Muscle of leg (tissue), 11 donors: ENCODE measurements around the gene MAP3K8. TPM values are rescaled to one million over a fixed set of nuclear protein-coding genes. Genes with fewer than 3 reads are reported as not detected.
"Not testable (repeated sequence)": the region's sequence is repeated elsewhere in the genome, so short reads cannot be mapped to it uniquely, and the experiment has no call there.

Source experiments
- DNase-seq: peaks from one replicate; pipeline ENCODE4 v3.0.0; 2013
- H3K27ac ChIP-seq: one replicate; pipeline ENCODE4 v1.5.1; 2013; ENCODE audit warnings: mild to moderate bottlenecking, low read length, control low read depth
- H3K27me3 ChIP-seq: one replicate; pipeline ENCODE4 v1.6.1; 2013; ENCODE audit warnings: low read length; ENCODE audit not compliant: control insufficient read depth, insufficient read depth
- H3K36me3 ChIP-seq: one replicate; pipeline ENCODE4 v1.6.1; 2013; ENCODE audit warnings: low read length; ENCODE audit not compliant: control insufficient read depth, insufficient read depth
- H3K4me1 ChIP-seq: one replicate; pipeline ENCODE4 v1.6.1; 2013; ENCODE audit warnings: low read length; ENCODE audit not compliant: control insufficient read depth, insufficient read depth
- H3K4me3 ChIP-seq: one replicate; pipeline ENCODE4 v1.5.1; 2013; ENCODE audit warnings: low read length, control low read depth
- H3K9me3 ChIP-seq: replicated peaks from 2 replicates; pipeline ENCODE4 v1.6.1; 2013; ENCODE audit warnings: low read depth, low read length; ENCODE audit not compliant: control insufficient read depth
- WGBS: methylation state at CpG from one replicate; pipeline ENCODE4 v1.1.5; 2013; ENCODE audit warnings: missing lambda C conversion rate; ENCODE audit not compliant: insufficient coverage; 5-methylcytosine and 5-hydroxymethylcytosine counted together
- polyA plus RNA-seq, 8 donors: library from polyadenylated mRNA; unstranded; fragments of 120-200 nt; gene quantifications; one replicate each; pipeline versions ENCODE4 v1.2.1 to v1.2.3, GENCODE V29; 2013; ENCODE audit warnings: inconsistent platforms in 1 of 8, low replicate concordance in 1 of 8; ENCODE audit not compliant: insufficient read length in 8 of 8, insufficient read depth in 1 of 8
- total RNA-seq: library from RNA; stranded (reverse); fragments of 120-200 nt; gene quantifications from one replicate; pipeline ENCODE4 v1.2.4, GENCODE V29; 2013

MAP3K8 gene
- total and polyA plus RNA-seq, 9 donors = 2.0 to 5.0 (median 3.5) TPM

DNA sequence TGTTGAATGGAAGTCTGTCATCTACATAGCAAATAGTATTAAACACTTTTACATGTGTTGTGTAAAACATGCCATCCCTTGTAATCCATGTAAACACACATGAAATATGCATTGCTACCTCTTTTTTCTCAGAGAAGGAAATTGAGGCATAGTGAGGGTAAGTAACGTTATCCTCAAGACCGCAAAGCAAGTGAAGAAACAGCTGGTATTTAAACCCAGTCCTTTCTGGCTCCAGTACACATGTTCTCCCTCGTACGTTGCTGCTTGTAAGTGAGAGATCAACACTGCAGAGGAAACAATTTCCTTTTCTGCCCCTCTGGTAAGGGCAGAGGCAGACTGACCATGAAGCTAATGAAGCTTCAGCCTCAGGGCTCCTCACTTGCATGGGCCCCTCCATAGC is 28.5 kb downstream of the MAP3K8 start:
- DNase-seq = peak; percentile 10
- Histone ChIP-seq H3K27ac (no peak overlapping the region), H3K36me3 (peaks cover 25% of the 10 kb centered on the region), H3K4me3 (no peak overlapping the region), H3K4me1 (no peaks in the 10 kb centered on the region), H3K27me3 (no peaks in the 10 kb centered on the region), H3K9me3 (no peaks in the 10 kb centered on the region)
- WGBS = 55% methylated on average over 2 of the region's 4 CpGs

DNA sequence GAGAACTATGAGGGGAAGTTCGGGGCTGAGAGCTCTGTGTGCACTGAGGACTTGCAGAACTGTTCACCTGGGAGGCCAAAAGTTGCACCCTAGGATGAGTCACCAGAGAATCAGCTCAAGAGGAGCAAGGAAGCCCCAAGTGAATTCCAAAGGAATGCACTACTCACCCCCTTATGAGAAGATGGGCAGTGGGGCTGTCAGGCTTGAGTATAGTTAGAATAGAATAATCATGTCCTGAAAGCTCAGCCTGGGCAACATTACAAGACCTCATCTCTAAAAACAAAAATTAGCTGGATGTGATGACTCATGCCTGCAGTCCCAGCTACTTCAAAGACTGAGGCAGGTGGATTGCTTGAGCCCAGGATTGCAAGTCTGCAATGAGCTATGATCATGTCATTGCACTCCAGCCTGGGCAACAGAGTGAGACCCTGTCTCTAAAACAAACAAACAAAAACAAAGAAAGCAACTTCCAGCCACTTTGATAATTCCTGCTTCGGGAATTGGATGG is 30.0 kb downstream of the MAP3K8 start:
- H3K9me3 ChIP-seq = no peaks in the 10 kb centered on the region
- DNase-seq = peak; percentile 22

DNA sequence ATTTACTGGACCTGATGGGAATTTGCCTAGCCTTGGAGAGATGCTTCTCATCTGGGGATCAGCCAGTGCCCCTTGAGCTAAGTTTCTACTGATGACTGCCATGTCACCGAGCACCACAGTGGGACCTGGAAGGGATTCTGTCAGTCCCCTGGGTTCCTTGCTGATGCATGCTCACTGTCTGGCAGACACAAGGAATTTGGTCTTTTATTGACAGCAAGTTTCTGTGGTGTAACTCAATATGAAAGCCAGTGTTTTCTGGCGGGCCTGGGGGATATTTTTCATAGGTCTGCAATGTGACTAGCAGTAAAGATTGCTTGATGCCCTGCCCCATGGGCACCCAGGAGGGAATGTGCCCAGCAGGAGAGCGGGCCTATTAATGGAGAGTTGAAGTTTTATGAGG is 30.7 kb downstream of the MAP3K8 start:
- WGBS = 39% methylated on average over 2 of the region's 3 CpGs
- Histone ChIP-seq H3K4me3 (no peak overlapping the region), H3K36me3 (peaks cover 12% of the 10 kb centered on the region), H3K27me3 (no peaks in the 10 kb centered on the region), H3K9me3 (no peaks in the 10 kb centered on the region), H3K4me1 (no peaks in the 10 kb centered on the region), H3K27ac (no peak overlapping the region)
- DNase-seq = peak; percentile 7

More for the DNA sequence above, 30.0 kb downstream of the MAP3K8 start:
- 53% methylated on average over 1 of the region's 2 CpGs for WGBS
- Histone ChIP-seq H3K36me3 (peaks cover 13% of the 10 kb centered on the region), H3K27me3 (no peaks in the 10 kb centered on the region), H3K4me3 (no peak overlapping the region), H3K27ac (no peak overlapping the region), H3K4me1 (no peaks in the 10 kb centered on the region)

DNA sequence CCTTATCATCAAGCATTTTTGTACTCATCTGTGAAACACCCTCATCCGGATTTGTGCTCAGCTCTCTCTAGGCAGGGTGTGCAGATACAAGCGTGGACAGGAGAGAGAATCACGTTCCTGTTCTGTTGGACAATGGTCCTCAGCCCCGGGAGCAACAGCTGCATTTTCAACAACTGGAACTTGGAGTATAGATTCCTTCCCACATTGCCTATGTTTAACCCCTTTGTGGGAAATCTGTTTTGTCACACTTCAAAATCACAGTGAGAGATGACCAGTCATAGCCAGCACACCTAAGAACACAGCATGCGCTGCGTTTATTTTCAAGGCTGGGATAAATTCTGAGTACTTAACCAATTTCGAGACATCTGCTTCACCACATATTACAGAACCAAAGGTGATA is 32.5 kb downstream of the MAP3K8 start:
- Histone ChIP-seq H3K4me1 (no peaks in the 10 kb centered on the region), H3K36me3 (peaks cover 2% of the 10 kb centered on the region), H3K27ac (no peak overlapping the region), H3K27me3 (no peaks in the 10 kb centered on the region), H3K9me3 (no peaks in the 10 kb centered on the region), H3K4me3 (no peak overlapping the region)
- DNase-seq = no peak
- WGBS = 20% methylated on average over 2 of the region's 7 CpGs

DNA sequence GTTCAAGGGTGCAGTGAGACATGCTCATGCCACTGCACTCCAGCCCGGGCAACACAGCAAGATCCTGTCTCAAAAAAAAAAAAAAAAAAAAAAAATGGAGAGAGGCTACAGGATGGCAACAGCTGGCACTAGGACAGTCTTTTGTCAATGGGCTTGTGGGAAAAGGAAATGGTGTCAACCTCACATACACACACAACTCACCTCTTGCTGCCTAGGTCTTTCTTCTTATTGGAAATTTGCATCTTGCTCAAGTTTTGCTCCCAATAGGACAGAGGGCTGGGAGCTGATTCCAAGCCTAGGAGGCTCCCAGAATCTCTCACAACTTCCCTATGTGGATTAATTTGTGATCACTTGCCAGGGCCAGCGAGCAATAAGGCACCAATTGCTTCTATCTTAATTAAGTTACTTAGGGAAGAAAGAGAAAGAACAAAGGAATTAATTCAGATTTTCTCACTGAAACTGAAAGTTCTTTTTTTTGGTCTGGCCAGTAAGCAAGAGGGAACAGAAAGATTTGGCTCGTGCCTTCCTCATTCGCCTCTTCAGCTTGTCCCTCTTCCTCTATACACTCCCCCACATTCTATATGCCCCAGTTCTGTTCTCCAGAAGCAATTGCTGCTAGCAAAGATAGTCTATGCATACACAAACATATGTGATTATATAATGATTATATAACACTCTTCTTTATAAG is 33.8 kb downstream of the MAP3K8 start:
- H3K4me3 ChIP-seq = no peak overlapping the region

DNA sequence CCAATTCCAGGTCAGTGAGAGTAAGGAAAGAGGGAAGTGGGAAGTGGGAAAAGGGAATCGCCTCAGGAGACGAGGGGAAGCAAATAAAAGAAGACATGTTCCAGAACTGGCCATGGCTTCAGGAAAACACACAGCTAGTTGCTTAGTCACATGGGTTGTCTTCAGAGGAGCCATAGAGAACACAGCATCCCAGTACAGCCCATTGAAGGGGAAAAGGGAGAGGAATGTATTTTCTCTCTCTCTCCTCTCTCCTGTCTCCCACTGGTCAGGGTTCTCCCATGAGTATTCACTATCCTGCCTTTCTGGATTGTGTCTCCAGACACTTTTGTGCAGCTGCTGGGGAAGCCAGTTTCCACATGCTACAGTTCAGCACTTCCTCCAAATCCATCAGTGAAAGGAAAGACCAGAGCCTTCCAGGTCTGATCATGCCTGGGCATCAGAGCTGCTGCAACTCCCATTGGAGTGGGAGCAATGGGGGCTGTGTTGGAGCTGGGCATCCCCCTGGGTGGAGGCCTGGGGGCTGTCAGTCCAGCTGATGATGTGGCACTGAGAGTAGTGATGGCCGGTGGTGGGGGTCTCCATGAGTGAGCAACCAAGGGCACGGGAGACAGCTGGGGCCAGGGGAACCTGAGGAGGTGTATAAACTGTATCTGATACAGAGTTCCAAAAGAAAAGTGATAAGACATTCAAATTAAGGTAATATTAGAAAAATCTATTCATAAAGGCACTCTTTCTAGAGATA is 38.6 kb downstream of the MAP3K8 start:
- no peak overlapping the region for H3K4me3 ChIP-seq
- no peaks in the 10 kb centered on the region for H3K27me3 ChIP-seq
- no peak overlapping the region for H3K27ac ChIP-seq
- no peaks in the 10 kb centered on the region for H3K36me3 ChIP-seq
- no peaks in the 10 kb centered on the region for H3K4me1 ChIP-seq
- WGBS = 65% methylated on average over 3 of the region's 4 CpGs
- no peak for DNase-seq
- H3K9me3 ChIP-seq = no peaks in the 10 kb centered on the region

More for the DNA sequence above, 33.8 kb downstream of the MAP3K8 start:
- WGBS = 67% methylated on average over 1 of the region's 4 CpGs
- no peaks in the 10 kb centered on the region for H3K9me3 ChIP-seq
- DNase-seq = peak; percentile 44
- no peaks in the 10 kb centered on the region for H3K36me3 ChIP-seq
- no peak overlapping the region for H3K27ac ChIP-seq
- H3K27me3 ChIP-seq = no peaks in the 10 kb centered on the region
- no peaks in the 10 kb centered on the region for H3K4me1 ChIP-seq

DNA sequence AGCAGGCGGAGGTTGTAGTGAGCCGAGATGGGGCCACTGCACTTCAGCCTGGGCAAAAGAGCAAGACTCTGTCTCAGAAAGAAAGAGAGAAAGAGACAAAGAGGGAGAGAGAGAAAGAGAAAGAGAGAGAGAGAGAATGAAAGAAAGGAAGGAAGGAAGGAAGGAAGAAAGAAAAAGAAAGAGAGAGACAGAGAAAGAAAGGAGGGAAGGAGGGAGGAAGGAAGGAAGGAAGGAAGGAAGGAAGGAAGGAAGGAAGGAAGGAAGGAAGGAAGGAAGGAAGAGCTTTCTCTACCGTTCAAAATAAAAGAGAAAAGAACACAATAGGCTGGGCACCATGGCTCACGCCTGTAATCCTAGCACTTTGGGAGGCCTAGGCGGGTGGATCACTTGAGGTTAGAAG is 41.5 kb downstream of the MAP3K8 start:
- not testable (repeated sequence) for H3K4me1 ChIP-seq, H3K27ac ChIP-seq, H3K4me3 ChIP-seq, DNase-seq, H3K9me3 ChIP-seq, H3K36me3 ChIP-seq, H3K27me3 ChIP-seq
- WGBS = 78% methylated on average over 4 of the region's 5 CpGs

DNA sequence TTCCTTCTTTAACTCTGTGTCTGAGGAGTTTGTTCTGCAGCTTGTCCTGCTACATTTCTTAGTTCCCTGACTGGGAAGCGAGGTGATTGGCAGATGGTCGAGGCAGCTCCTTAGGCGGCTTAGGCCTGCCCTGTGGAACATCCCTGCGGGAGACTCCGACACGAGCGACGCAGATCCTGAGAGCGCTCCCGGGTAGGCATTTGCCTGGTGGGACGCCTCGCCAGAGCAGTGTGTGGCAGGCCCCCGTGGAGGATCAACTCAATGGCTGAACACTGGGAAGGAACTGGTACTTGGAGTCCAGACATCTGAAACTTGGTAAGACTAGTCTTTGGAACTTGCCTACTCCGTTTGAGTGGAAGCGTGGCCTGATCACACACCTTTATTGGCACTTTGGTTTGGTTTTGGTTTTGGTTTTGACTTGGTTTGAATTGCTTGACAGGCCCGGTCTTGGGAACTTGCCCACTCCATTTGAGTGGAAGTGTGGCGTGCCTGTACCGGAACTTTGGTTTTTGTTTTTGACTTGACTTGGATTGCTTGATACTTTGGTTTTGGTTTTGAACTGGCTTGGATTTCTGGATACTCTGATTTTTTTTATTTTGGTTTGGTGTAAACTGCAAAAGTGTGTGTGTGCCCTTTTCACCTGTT is 42.6 kb downstream of the MAP3K8 start:
- H3K9me3 ChIP-seq = no peaks in the 10 kb centered on the region
- WGBS = 91% methylated on average over 16 of the region's 18 CpGs
- DNase-seq = no peak
- no peak overlapping the region for H3K4me3 ChIP-seq
- no peaks in the 10 kb centered on the region for H3K36me3 ChIP-seq
- H3K27me3 ChIP-seq = no peaks in the 10 kb centered on the region
- no peak overlapping the region for H3K27ac ChIP-seq
- no peaks in the 10 kb centered on the region for H3K4me1 ChIP-seq

DNA sequence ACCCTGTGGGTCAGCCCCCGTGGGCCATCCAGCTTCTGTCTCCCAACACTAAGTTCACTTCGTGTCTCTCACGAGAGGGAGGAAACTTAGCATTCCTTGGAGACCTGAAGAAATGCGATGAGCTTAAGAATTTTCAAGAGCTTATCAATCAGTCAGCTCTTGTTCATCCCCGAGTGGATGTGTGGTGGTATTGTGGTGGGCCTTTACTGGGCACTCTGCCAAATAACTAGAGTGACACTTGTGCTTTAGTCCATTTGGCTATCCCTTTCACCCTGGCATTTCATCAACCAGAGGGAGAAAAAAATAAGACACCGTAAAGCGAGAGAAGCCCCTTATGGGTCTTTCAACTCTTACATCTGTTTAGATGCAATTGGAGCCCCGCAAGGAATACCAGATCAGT is 45.5 kb downstream of the MAP3K8 start:
- WGBS = no CpG with 5 or more reads among the region's 8 CpGs
- not testable (repeated sequence) for H3K27ac ChIP-seq, H3K9me3 ChIP-seq, DNase-seq, H3K27me3 ChIP-seq, H3K36me3 ChIP-seq, H3K4me3 ChIP-seq, H3K4me1 ChIP-seq

DNA sequence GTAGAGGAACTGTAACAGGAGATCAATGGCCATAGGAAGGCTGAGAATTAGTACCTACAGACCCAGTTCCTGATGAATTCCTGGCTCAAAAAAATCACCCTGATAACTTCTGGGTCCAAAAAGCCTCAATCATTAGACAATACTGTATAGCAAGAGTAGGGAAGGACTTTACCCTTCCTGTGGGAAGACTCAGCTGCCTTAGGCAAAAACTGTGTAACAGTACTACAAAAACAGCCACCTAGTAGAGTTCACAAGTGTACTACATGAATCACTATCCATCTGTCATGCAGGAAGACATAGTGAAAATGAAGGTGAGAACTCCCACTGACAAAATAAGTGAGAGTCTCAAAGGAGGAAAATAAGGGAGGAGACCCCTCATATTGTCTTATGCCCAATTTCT is 47.6 kb downstream of the MAP3K8 start:
- H3K27me3 ChIP-seq = no peaks in the 10 kb centered on the region
- no peak for DNase-seq
- H3K4me1 ChIP-seq = no peaks in the 10 kb centered on the region
- H3K4me3 ChIP-seq = no peak overlapping the region
- H3K36me3 ChIP-seq = no peaks in the 10 kb centered on the region
- peaks cover 2% of the 10 kb centered on the region for H3K9me3 ChIP-seq
- no peak overlapping the region for H3K27ac ChIP-seq
